ENCODE measurements around the gene DONSON.

DNA sequence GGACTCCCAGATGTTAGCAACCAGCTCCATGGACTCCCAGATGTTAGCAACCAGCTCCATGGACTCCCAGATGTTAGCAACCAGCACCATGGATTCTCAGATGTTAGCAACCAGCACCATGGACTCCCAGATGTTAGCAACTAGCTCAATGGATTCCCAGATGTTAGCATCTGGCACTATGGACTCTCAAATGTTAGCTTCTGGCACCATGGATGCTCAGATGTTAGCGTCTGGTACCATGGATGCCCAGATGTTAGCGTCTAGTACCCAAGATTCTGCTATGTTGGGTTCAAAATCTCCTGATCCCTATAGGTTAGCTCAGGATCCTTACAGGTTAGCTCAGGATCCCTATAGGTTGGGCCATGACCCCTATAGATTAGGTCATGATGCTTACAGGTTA lies 36.8 kb downstream of the DONSON start:
- TF ChIP-seq CTCF (conservative IDR thresholded peaks at IDR 0.05; ENCODE audit: low read depth, low read length) (no peak), EZH2 (IDR thresholded peaks at IDR 0.05; ENCODE audit: low read length, unreplicated experiment) (no peak)
